ENCODE results near the gene LRRC39.
"Not testable (repeated sequence)": the region's sequence is repeated elsewhere in the genome, so short reads cannot be mapped to it uniquely, and the experiment has no call there.

Gene LRRC39

GRCh38 chr1:100206301-100206700, 28.2 kb upstream of the LRRC39 start:
- TF ChIP-seq CTCF (conservative IDR thresholded peaks at IDR 0.05) (no peak), ZFX (IDR thresholded peaks at IDR 0.05) (no peak)
- no peak overlapping the region for H3K27ac ChIP-seq

GRCh38 chr1:100205593-100205992, 27.5 kb upstream of the LRRC39 start:
- not testable (repeated sequence) for H3K27ac ChIP-seq

- not testable (repeated sequence) for H3K27ac ChIP-seq
Observed at GRCh38 chr1:100205103-100205502, 27.0 kb upstream of the LRRC39 start.

GRCh38 chr1:100202703-100203102, 24.6 kb upstream of the LRRC39 start:
- H3K27ac ChIP-seq: not testable (repeated sequence)

- not testable (repeated sequence) for H3K27ac ChIP-seq
Observed at GRCh38 chr1:100200060-100200459, 22.0 kb upstream of the LRRC39 start.

GRCh38 chr1:100198596-100198995, 20.5 kb upstream of the LRRC39 start:
- TF ChIP-seq CTCF (conservative IDR thresholded peaks at IDR 0.05): no peak
- TF ChIP-seq ZFX (IDR thresholded peaks at IDR 0.05): no peak
- H3K27ac ChIP-seq: no peak overlapping the region

GRCh38 chr1:100188617-100189016, 10.6 kb upstream of the LRRC39 start:
- no peak for TF ChIP-seq ZFX (IDR thresholded peaks at IDR 0.05)
- TF ChIP-seq CTCF (conservative IDR thresholded peaks at IDR 0.05): no peak

GRCh38 chr1:100187912-100188311, 9.9 kb upstream of the LRRC39 start:
- H3K27ac ChIP-seq: no peak overlapping the region
- TF ChIP-seq CTCF (conservative IDR thresholded peaks at IDR 0.05): no peak
- TF ChIP-seq ZFX (IDR thresholded peaks at IDR 0.05): no peak

More at GRCh38 chr1:100188617-100189016, 10.6 kb upstream of the LRRC39 start:
- no peak overlapping the region; the same call in 1 of the 2 replicates for H3K27ac ChIP-seq

- no peak overlapping the region for H3K27ac ChIP-seq
- TF ChIP-seq CTCF (conservative IDR thresholded peaks at IDR 0.05): no peak
- TF ChIP-seq ZFX (IDR thresholded peaks at IDR 0.05): no peak
Observed at GRCh38 chr1:100184536-100184935, 6.5 kb upstream of the LRRC39 start.

- H3K27ac ChIP-seq: no peak overlapping the region
- TF ChIP-seq CTCF (conservative IDR thresholded peaks at IDR 0.05) (no peak), ZFX (IDR thresholded peaks at IDR 0.05) (no peak)
Observed at GRCh38 chr1:100183370-100183769, 5.3 kb upstream of the LRRC39 start.

Data from C4-2B (cell line).